ENCODE measurements around the gene CERS4.
"Not testable (repeated sequence)": the region's sequence is repeated elsewhere in the genome, so short reads cannot be mapped to it uniquely, and the experiment has no call there.

Gene CERS4

GRCh38 chr19:8244442-8244841, 35.3 kb downstream of the CERS4 start:
- Histone ChIP-seq H3K27me3 (ENCODE audit: low read length) (no peaks in the 10 kb centered on the region), H4K20me1 (ENCODE audit: low read depth, low read length) (no peaks in the 10 kb centered on the region), H2AFZ (ENCODE audit: low read depth, low read length, severe bottlenecking) (no peak overlapping the region), H3K36me3 (ENCODE audit: low read length) (peaks cover 4% of the 10 kb centered on the region; the same call in 1 of the 2 replicates), H3K9me2 (replicated peaks; ENCODE audit: insufficient read depth, low read length) (no peaks in the 10 kb centered on the region), H3F3A (ENCODE audit: insufficient read depth) (no peaks in the 10 kb centered on the region), H3K9ac (ENCODE audit: low read length) (no peak overlapping the region), H3K9me3 (ENCODE audit: insufficient read depth, low read length) (no peaks in the 10 kb centered on the region), H3K79me2 (ENCODE audit: insufficient read depth, low read length) (no peaks in the 10 kb centered on the region), H3K27ac (ENCODE audit: low read depth, low read length) (no peak overlapping the region), H3K4me2 (ENCODE audit: low read depth, low read length, poor library complexity, severe bottlenecking) (no peak overlapping the region), H3K4me3 (ENCODE audit: insufficient read depth, low read length, poor library complexity, severe bottlenecking) (no peak overlapping the region)
- TF ChIP-seq CTCF (IDR thresholded peaks at IDR 0.05; ENCODE audit: insufficient read depth, low read length, poor library complexity, severe bottlenecking) = no peak
- TF ChIP-seq EZH2phosphoT487 (conservative IDR thresholded peaks at IDR 0.05; ENCODE audit: low read length) = no peak

DNA sequence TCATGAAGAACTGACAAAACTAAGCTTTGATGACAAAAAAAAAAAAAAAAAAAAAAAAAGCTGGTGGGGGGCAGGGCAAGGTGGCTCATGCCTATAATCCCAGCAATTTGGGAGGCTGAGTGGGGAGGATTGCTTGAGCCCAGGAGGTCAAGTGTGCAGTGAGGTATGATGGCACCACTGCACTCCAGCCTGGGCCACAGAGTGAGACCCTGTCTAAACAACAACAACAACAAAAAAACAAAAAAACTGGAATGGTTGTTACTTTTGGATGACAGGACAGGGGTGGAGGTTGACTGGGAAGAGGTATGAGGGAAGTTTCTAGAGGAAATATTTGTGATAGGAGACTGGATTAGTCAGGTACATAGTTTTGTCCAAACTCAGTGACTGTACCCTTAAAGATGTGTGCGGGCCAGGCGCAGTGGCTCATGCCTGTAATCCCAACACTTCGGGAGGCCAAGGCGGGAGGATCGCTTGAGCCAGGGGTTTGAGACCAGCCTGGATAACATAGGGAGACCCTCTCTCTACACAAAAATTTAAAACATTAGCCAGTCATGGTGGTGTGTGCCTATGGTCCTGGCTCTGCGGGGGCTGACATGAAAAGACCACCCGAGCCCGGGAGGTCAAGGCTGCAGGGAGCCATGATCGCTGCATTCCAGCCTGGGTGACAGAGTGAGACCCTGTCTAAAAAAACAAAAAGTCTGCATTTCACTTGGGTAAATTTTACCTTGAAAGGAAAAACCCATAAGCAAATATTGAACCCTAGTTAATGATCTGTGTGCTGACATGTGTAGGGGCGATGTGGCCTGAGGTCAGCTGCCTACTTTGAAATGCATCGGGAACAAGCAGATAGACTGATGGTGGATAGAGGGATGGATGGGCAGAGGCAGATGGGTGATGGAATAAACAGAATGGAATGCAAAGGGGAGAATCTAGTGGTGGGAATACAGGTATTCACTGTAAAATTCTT, 37.0 kb downstream of the CERS4 start:
- no peaks in the 10 kb centered on the region for H3F3A ChIP-seq (ENCODE audit: insufficient read depth)

DNA sequence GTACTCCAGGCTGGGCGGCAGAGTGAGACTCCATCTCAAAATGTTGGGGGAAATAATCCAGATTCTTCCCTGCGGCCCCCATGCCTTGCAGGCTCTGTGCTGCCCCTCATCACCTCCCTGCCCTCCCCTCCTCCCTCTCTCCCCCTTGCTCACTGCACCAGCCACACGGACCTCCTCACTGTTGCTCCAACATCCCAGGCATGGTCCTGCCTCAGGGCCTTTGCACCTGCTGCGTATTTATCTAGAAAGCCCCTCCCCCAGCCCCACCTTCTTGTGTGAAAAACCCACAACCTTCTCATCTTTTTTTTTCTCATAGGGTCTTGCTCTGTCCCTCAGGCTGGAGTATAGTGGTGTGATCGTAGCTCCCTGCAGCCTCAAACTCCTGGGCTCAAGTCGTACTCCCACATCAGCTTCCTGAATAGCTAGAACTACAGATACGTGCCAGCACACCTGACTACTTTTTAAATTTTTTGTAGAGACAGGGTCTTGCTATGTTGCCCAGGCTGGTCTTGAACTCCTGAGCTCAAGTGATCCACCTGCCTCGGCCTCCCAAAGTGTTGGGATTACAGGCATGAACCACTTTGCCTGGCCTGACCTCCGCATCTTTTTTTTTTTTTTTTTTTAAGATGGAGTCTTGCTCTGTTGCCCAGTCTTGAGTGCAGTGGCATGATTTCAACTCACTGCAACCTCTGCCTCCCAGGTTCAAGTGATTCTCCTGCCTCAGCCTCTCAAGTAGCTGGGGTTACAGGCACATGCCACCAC, 38.1 kb downstream of the CERS4 start:
- H3K27ac ChIP-seq (ENCODE audit: low read depth, low read length); H3K36me3 ChIP-seq (ENCODE audit: low read length): not testable (repeated sequence)

More for the DNA sequence above, 37.0 kb downstream of the CERS4 start:
- Histone ChIP-seq H3K9ac (ENCODE audit: low read length) (no peak overlapping the region), H3K9me3 (ENCODE audit: insufficient read depth, low read length) (no peaks in the 10 kb centered on the region), H3K27me3 (ENCODE audit: low read length) (no peaks in the 10 kb centered on the region), H3K79me2 (ENCODE audit: insufficient read depth, low read length) (no peaks in the 10 kb centered on the region), H2AFZ (ENCODE audit: low read depth, low read length, severe bottlenecking) (no peak overlapping the region), H4K20me1 (ENCODE audit: low read depth, low read length) (no peaks in the 10 kb centered on the region), H3K27ac (ENCODE audit: low read depth, low read length) (no peak overlapping the region), H3K4me3 (ENCODE audit: insufficient read depth, low read length, poor library complexity, severe bottlenecking) (no peak overlapping the region), H3K36me3 (ENCODE audit: low read length) (peaks cover 4% of the 10 kb centered on the region; the same call in 1 of the 2 replicates), H3K4me2 (ENCODE audit: low read depth, low read length, poor library complexity, severe bottlenecking) (no peak overlapping the region), H3K9me2 (replicated peaks; ENCODE audit: insufficient read depth, low read length) (no peaks in the 10 kb centered on the region)
- no peak for TF ChIP-seq CTCF (IDR thresholded peaks at IDR 0.05; ENCODE audit: insufficient read depth, low read length, poor library complexity, severe bottlenecking)
- TF ChIP-seq EZH2phosphoT487 (conservative IDR thresholded peaks at IDR 0.05; ENCODE audit: low read length) = no peak

More for the DNA sequence above, 38.1 kb downstream of the CERS4 start:
- H3K4me2 ChIP-seq (ENCODE audit: low read depth, low read length, poor library complexity, severe bottlenecking); H4K20me1 ChIP-seq (ENCODE audit: low read depth, low read length); H3F3A ChIP-seq (ENCODE audit: insufficient read depth); H2AFZ ChIP-seq (ENCODE audit: low read depth, low read length, severe bottlenecking); H3K27me3 ChIP-seq (ENCODE audit: low read length); H3K9me2 ChIP-seq (replicated peaks; ENCODE audit: insufficient read depth, low read length); H3K79me2 ChIP-seq (ENCODE audit: insufficient read depth, low read length); H3K4me3 ChIP-seq (ENCODE audit: insufficient read depth, low read length, poor library complexity, severe bottlenecking); H3K9ac ChIP-seq (ENCODE audit: low read length); H3K9me3 ChIP-seq (ENCODE audit: insufficient read depth, low read length): not testable (repeated sequence)

Measured in SU-DHL-6 (cell line).